ENCODE results near the gene CYP26C1.

The CYP26C1 gene

DNA sequence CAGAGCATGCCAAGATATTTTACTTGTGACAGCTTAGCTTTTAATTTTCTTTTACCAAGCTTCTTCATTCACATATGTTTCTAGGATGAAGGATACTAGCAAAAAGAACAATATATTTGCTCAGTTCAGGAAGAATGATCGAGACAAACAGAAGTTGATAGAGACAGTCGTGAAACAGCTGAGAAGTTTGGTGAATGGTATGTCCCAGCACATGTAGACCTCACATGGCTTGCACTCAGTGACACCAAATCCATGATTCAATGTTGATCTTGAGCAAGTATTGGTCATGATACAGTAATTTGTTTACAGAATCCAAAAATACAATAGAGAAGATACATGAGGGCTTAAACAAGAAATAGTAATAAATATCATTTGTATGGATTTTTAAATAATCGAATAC, 2.5 kb upstream of the CYP26C1 start:
- TF ChIP-seq, protein P1, sequence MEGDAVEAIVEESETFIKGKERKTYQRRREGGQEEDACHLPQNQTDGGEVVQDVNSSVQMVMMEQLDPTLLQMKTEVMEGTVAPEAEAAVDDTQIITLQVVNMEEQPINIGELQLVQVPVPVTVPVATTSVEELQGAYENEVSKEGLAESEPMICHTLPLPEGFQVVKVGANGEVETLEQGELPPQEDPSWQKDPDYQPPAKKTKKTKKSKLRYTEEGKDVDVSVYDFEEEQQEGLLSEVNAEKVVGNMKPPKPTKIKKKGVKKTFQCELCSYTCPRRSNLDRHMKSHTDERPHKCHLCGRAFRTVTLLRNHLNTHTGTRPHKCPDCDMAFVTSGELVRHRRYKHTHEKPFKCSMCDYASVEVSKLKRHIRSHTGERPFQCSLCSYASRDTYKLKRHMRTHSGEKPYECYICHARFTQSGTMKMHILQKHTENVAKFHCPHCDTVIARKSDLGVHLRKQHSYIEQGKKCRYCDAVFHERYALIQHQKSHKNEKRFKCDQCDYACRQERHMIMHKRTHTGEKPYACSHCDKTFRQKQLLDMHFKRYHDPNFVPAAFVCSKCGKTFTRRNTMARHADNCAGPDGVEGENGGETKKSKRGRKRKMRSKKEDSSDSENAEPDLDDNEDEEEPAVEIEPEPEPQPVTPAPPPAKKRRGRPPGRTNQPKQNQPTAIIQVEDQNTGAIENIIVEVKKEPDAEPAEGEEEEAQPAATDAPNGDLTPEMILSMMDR (conservative IDR thresholded peaks at IDR 0.05; ENCODE audit: low read depth, low read length) = no peak
- DNase-seq (ENCODE audit: low read depth) = no peak
- no peak overlapping the region for H3K4me3 ChIP-seq (ENCODE audit: low read length)

DNA sequence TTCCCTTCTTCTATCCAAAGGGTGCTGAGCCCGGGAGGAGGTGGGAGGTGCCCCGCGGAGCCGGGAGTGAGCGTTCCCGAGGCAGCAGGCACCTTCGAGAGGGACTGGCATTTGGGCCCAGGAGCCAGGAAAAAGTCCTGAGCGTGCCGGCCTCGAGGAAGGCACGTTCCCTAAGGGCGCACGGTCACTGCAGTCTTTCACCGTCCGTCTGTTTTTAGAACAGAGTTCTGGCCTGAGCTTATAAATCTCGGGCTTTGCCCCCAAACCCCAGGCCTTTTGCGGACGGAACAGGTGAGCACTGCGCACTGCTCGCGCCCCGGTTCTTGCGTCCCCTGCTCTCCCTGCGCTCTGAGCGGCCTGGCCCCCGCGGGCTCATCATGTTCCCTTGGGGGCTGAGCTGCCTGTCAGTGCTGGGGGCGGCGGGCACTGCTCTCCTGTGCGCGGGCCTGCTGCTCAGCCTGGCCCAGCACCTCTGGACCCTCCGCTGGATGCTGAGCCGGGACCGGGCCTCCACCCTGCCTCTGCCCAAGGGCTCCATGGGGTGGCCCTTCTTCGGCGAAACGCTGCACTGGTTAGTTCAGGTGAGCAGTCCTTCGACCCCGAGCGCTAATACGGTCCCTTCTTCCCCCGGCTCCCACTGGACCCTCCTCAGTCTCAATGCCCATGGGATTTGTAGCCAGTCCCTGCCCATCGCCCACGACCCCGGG, 442 bp downstream of the CYP26C1 start:
- TF ChIP-seq, protein P1 (conservative IDR thresholded peaks at IDR 0.05; ENCODE audit: low read depth, low read length) = no peak
- peak overlapping the region; percentile 17 for H3K4me3 ChIP-seq (ENCODE audit: low read length)
- DNase-seq (ENCODE audit: low read depth) = no peak

DNA sequence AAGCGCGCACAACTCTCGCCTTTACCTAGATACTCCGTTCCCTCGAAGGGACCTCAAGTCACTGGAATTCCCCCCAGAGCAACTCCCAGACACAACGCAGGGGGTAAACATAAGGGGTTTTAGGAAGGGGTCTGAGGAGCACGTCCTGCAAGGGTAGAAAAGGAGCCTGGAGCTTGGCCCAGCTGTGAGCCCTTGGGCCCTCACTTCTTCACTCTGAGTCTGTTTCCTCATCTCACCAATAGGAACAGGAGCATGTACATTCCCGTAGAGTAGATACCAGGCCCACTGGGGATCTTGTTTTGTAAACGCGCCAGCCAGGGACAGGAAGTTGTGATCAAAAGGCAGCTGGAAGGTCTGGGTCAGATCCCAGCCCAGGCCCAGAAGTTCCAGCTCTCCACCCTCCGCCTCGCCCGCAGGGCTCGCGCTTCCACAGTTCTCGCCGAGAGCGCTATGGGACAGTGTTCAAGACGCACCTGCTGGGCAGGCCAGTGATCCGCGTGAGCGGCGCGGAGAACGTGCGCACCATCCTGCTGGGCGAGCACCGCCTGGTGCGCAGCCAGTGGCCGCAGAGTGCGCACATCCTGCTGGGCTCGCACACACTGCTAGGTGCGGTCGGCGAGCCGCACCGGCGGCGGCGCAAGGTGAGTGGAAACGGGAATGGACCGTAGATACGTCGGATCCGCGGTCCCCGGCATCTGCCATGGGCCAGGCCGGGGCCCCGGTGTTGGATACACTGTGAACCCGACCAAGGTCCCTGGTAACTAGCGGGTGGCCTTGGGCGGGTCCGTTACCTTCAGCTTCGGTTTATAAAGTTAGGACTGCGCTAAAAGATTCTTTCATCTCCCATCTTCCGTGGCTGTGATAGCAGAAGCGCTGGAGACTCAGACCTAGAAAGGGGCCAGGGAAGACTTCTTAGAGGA, 1.3 kb downstream of the CYP26C1 start:
- H3K4me3 ChIP-seq (ENCODE audit: low read length) = peak overlapping the region; percentile 46
- TF ChIP-seq, protein P1 (conservative IDR thresholded peaks at IDR 0.05; ENCODE audit: low read depth, low read length) = no peak
- DNase-seq (ENCODE audit: low read depth) = no peak

DNA sequence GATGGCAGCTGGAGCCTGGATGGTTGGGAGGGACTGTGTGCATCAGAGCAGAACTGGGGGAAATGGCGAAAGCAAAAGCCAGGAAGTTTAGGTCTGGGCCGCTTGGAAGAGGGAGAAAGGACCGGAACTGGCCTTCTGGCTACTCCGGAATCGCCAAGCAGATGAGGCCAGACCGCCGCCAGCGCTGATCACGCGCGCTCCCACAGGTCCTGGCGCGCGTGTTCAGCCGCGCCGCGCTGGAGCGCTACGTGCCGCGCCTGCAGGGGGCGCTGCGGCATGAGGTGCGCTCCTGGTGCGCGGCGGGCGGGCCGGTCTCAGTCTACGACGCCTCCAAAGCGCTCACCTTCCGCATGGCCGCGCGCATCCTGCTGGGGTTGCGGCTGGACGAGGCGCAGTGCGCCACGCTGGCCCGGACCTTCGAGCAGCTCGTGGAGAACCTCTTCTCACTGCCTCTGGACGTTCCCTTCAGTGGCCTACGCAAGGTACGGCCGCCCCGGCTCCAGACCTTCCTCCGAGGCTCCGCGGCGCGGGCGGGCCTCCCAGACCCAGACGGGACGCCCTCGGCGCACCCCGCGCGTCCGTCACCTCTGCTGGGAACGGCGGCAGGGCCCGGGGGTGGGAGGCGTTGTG, 2.0 kb downstream of the CYP26C1 start:
- no peak for DNase-seq (ENCODE audit: low read depth)
- TF ChIP-seq, protein P1 (conservative IDR thresholded peaks at IDR 0.05; ENCODE audit: low read depth, low read length) = peak; percentile 57
- peak overlapping the region; percentile 46 for H3K4me3 ChIP-seq (ENCODE audit: low read length)

DNA sequence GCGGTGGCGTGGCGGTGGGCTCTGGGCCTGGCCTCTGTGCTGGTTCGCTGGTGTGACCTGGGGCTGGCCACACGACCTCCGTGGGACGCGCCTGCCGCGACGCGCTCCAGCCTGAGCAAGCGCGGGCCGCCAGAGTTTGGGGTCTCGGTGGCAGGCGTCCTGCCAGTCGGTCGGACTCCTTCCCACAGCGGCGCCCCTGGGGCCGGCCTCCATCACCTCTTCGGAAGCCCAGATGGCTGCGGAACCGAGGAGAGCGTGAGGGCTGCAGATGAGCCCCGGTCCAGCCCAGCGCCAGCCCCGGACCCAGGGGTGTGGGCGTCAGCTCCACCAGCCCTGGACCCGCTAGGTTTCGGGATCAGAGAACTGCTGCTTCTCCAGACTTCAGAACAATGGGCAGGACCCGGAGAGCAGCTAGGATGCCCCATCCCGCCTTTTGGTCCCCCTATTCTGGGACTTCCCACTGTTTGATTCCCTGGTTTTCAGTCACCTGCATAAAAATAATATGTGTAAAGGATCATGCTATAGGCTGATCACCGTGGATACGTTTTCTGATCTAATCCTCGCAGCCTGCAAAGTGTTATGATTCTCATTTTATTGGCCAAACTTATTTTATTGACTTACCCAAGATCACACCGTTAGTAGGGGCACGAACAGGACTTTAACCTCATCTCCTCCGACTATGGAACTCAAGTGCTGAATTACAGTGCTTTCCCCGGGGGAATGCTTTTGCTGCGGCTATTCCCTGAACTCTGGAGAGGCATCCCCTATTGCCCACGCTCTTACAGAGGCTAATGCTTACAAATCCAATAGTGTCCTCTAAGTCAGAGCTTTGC, 2.8 kb downstream of the CYP26C1 start:
- DNase-seq (ENCODE audit: low read depth) = no peak
- TF ChIP-seq, protein P1 (conservative IDR thresholded peaks at IDR 0.05; ENCODE audit: low read depth, low read length) = no peak
- no peak overlapping the region for H3K4me3 ChIP-seq (ENCODE audit: low read length)

DNA sequence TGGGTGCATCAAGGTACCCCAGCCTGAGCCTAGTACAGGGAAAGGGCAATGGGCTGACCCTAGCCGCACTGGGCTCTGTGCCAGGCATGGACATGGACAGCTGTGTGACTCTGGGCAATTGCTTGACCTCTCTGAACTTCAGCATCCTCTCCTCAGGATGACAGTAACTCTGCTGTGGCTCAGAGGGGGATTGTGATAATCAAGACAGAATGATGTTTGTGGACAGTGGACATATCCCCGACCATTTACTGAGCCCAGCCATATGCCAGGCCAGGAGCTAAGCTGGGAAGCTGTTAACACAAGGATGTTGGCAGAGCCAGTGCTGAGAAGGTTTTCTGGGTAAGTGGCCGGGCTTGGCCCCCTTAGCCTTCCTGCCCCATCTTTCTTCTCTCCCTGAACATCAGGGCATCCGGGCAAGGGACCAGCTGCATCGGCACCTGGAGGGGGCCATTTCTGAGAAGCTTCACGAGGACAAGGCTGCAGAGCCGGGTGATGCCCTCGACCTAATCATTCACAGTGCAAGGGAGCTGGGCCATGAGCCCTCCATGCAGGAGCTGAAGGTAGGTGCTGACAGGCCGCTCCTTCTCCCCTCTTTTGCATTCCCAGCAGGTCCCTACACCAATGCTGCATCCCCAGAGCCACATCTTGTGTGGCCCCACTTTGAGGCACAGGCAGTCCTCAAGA, 3.5 kb downstream of the CYP26C1 start:
- DNase-seq (ENCODE audit: low read depth) = no peak
- TF ChIP-seq, protein P1 (conservative IDR thresholded peaks at IDR 0.05; ENCODE audit: low read depth, low read length) = no peak
- no peak overlapping the region for H3K4me3 ChIP-seq (ENCODE audit: low read length)

Measured in retinal pigment epithelial cell (primary cell).